GM12872 (cell line): ENCODE results near the gene HEPACAM.

ENCODE experiments used
- CTCF ChIP-seq: IDR thresholded peaks from 3 replicates; pipeline ENCODE4 v1.5.1; 2011; ENCODE audit warnings: low read depth, mild to moderate bottlenecking, low read length, moderate library complexity; ENCODE audit not compliant: insufficient read depth

Gene HEPACAM

GRCh38 chr11:124877910-124878758 is 57.7 kb downstream of the HEPACAM start:
- no peak for TF ChIP-seq CTCF

- TF ChIP-seq CTCF = no peak
These were observed 58.3 kb downstream of the HEPACAM start for GRCh38 chr11:124877631-124877909.

GRCh38 chr11:124876818-124877630 is 58.8 kb downstream of the HEPACAM start:
- no peak for TF ChIP-seq CTCF

- peak; percentile 80 for TF ChIP-seq CTCF
These were observed 59.7 kb downstream of the HEPACAM start for GRCh38 chr11:124875943-124876817.

GRCh38 chr11:124875401-124875800 is 60.4 kb downstream of the HEPACAM start:
- no peak for TF ChIP-seq CTCF

GRCh38 chr11:124874571-124875255 is 61.1 kb downstream of the HEPACAM start:
- no peak for TF ChIP-seq CTCF
